Measurements from ENCODE around the gene FSCB.
"Not testable (repeated sequence)": the region's sequence is repeated elsewhere in the genome, so short reads cannot be mapped to it uniquely, and the experiment has no call there.

FSCB gene, protein sequence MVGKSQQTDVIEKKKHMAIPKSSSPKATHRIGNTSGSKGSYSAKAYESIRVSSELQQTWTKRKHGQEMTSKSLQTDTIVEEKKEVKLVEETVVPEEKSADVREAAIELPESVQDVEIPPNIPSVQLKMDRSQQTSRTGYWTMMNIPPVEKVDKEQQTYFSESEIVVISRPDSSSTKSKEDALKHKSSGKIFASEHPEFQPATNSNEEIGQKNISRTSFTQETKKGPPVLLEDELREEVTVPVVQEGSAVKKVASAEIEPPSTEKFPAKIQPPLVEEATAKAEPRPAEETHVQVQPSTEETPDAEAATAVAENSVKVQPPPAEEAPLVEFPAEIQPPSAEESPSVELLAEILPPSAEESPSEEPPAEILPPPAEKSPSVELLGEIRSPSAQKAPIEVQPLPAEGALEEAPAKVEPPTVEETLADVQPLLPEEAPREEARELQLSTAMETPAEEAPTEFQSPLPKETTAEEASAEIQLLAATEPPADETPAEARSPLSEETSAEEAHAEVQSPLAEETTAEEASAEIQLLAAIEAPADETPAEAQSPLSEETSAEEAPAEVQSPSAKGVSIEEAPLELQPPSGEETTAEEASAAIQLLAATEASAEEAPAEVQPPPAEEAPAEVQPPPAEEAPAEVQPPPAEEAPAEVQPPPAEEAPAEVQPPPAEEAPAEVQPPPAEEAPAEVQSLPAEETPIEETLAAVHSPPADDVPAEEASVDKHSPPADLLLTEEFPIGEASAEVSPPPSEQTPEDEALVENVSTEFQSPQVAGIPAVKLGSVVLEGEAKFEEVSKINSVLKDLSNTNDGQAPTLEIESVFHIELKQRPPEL

GRCh38 chr14:44507183-44507582, at the start of gene FSCB:
Gene FSCB, minus strand, starts transcription at chr14:44507283. Its CDS starts 296 bp downstream, at chr14:44506987.
- no peak for DNase-seq (ENCODE audit: low spot score)

- DNase-seq (ENCODE audit: low spot score), result no peak
Measured at GRCh38 chr14:44531658-44532057, 24.6 kb upstream of the FSCB start.

GRCh38 chr14:44530475-44530874, 23.4 kb upstream of the FSCB start:
- DNase-seq (ENCODE audit: low spot score), result peak; percentile 57

GRCh38 chr14:44529026-44529425, 21.9 kb upstream of the FSCB start:
- DNase-seq (ENCODE audit: low spot score), result peak; percentile 89

- DNase-seq (ENCODE audit: low spot score), result no peak
Measured at GRCh38 chr14:44528180-44528579, 21.1 kb upstream of the FSCB start.

DNA sequence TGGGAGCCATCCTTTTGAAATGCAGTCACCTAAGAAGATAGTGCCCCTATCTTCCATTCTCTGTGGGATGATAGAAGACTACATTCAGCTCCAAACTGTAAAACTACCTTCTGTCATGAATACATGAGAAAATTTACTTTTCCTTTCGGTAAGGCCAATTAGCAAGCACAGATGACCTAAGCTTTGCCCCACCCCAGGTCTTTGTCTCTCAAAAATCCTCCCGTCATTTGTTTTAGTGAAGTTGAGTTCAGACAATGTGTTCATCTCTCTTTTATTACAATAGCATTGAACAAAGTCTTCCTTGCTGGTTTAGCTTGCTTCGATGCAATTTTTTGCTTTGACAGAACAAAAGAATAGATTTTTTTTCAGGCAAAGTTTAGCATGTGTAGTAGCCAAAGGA, 18.2 kb upstream of the FSCB start:
- DNase-seq (ENCODE audit: low spot score), result no peak

DNA sequence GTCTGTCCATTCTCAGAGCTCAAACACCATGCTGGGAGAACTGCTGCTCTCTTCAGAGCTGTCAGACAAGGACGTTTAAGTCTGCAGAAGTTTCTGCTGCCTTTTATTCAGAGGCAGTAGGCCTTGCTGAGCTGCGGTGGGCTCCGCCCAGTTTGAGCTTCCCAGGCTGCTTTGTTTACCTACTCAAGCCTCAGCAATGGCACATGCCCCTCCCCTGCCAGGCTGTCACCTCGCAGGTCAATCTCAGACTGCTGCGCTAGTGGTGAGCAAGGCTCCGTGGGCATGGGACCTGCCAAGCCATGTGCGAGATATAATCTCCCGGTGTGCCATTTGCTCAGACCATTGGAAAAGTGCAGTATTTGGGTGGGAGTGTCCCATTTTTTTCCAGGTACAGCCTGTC, 8.6 kb upstream of the FSCB start:
- not testable (repeated sequence) for DNase-seq (ENCODE audit: low spot score)

DNA sequence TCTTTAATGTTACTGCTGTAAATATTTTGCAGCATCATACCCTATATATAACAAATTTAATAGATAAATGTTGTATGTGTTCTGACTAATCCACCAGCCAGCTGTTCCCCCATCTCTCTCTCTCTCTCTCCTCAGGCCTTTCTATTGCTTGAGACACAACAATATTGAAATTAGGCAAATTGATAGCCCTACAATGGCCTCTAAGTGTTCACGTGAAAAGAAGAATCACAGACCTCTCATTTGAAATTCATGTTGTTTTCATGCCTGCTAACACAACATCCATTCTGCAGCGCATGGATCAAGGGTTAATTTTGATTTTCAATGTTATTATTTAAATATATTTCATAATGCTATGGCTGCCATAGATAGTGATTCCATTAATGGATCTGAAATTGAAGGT, 1.8 kb upstream of the FSCB start:
- no peak for DNase-seq (ENCODE audit: low spot score)

DNA sequence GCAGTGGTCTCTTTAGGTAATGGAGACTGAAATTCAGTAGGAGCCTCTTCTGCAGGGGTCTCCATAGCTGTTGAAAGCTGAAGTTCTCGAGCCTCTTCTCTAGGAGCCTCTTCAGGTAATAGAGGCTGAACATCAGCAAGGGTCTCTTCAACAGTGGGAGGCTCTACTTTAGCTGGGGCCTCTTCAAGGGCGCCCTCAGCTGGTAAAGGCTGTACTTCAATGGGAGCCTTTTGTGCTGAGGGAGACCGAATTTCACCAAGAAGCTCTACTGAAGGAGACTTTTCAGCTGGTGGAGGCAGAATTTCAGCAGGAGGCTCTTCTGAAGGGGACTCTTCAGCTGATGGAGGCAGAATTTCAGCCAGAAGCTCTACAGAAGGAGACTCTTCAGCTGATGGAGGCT, 1.5 kb downstream of the FSCB start:
- DNase-seq (ENCODE audit: low spot score), result no peak

GRCh38 chr14:44497148-44497547, 9.9 kb downstream of the FSCB start:
- DNase-seq (ENCODE audit: low spot score), result no peak

DNA sequence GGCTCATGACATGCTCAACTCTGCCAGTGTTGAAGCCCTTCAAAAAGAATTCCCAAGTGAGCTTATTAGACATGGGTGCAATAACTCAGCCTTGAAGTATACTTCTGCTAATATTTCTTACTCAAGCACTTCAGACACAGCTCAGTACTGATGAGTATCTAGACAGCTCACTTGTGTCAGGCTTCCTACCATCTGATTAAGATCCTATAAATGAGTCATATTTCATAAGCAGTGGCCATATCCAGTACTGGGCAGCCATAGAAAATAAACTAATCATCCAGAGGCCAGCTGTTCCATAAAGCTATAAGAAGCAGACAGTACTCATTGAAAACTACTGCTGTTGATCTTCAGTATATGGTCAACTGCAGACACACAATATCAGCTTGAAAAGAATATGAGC, 12.9 kb downstream of the FSCB start:
- no peak for DNase-seq (ENCODE audit: low spot score)

- peak; percentile 60 for DNase-seq (ENCODE audit: low spot score)
Measured at GRCh38 chr14:44490966-44491365, 16.1 kb downstream of the FSCB start.

DNA sequence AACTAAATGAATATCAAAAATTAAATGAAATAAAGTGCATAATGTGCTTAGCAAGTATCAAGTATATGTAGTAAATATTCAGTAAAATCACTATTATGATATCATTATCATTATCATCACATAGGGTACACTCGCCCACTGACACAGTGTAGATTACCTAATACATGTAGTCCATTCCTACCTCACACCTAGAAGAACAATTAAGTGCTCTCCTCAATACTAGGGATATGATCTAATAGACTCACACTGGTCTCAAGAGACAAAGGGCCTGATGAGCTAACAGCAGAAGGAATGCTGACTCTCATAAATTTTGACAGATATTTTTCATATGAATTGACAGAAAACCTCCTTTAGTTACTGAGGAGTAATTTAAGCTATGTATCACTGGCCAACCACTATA, 29.1 kb downstream of the FSCB start:
- no peak for DNase-seq (ENCODE audit: low spot score)

GRCh38 chr14:44468771-44469170, 38.3 kb downstream of the FSCB start:
- DNase-seq (ENCODE audit: low spot score), result no peak

- no peak for DNase-seq (ENCODE audit: low spot score)
Measured at GRCh38 chr14:44463356-44464004, 43.6 kb downstream of the FSCB start.

DNA sequence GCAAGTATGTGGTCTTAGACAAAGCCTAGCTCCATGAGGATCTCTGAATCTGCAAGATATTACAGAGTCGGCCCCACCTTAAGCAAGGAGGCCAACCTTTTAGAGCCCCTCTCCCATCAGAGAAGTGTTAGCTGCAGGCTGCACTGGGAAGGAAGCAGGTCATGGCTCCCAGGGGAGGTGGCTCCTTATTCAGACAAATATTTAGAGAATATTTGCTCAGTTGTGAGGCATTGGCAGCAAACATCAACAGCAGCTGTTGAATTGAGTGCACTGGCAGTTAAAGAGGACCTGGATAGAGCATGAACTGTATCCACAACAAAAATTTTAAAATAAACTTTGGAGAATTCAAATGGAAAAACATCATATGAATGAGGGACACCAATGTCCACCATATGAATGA, 44.7 kb downstream of the FSCB start:
- no peak for DNase-seq (ENCODE audit: low spot score)

GRCh38 chr14:44461811-44462210, 45.3 kb downstream of the FSCB start:
- DNase-seq (ENCODE audit: low spot score), result no peak
